Measurements from ENCODE around the gene SENP7.

SENP7 gene

DNA sequence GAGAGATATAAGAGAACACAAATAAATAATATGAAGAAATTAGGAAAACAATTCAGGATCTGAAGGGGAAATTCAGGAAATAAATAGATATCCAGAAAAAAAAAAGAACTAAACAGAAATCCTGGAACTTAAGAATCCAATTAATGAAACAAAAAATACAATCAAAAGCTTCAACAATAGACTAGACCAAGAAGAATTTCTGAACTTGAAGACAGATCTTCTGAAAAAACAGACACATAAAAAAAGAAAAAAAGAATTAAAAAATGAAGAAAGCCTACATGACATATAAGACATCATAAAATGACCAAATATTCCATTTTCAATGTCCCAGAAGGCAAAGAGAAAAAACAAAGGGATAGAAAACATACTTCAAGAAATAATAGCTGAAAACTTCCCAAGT, 124.3 kb downstream of the SENP7 start:
- no peaks in the 10 kb centered on the region for H3K27me3 ChIP-seq (ENCODE audit: control insufficient read depth, low read length)
- no peaks in the 10 kb centered on the region for H4K20me1 ChIP-seq (ENCODE audit: control insufficient read depth, insufficient read depth, low read depth, low read length)
- H3K4me2 ChIP-seq (ENCODE audit: low read length) = no peak overlapping the region

DNA sequence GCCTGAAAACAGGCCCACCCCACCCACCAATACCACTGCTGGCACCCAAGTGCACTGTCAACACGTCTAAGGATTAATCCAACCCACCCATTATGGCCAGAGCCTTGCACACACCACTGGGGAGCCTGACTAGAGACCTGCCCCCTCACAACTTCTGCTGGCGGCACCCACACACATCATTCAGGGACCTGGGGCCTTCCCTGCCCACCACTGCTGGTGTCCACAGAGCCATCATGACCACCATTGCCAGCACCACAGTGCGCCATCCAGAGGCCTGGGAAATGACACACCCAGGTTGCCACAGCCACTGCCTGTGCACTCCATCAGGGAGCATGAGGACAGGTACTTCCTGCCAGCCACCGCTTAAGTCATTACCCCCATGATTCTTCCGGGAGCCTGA, 125.7 kb downstream of the SENP7 start:
- Histone ChIP-seq H3K27me3 (ENCODE audit: control insufficient read depth, low read length) (no peaks in the 10 kb centered on the region), H3K27ac (ENCODE audit: low read depth, low read length) (no peak overlapping the region), H4K20me1 (ENCODE audit: control insufficient read depth, insufficient read depth, low read depth, low read length) (no peaks in the 10 kb centered on the region), H3K4me2 (ENCODE audit: low read length) (no peak overlapping the region), H3K9me3 (ENCODE audit: control insufficient read depth, insufficient read depth, low read length) (no peaks in the 10 kb centered on the region; the same call in 1 of the 2 replicates), H3F3A (ENCODE audit: control insufficient read depth, insufficient read depth) (no peaks in the 10 kb centered on the region), H3K4me3 (ENCODE audit: low read length) (no peak overlapping the region), H3K79me2 (ENCODE audit: control insufficient read depth, low read length) (peaks cover 2% of the 10 kb centered on the region; the same call in 1 of the 2 replicates), H3K4me1 (ENCODE audit: control insufficient read depth, low read length) (no peaks in the 10 kb centered on the region), H3K9me2 (replicated peaks; ENCODE audit: control insufficient read depth, low read length) (no peaks in the 10 kb centered on the region), H3K36me3 (ENCODE audit: control insufficient read depth, low read length) (no peaks in the 10 kb centered on the region)
- no peak for TF ChIP-seq EZH2phosphoT487 (IDR thresholded peaks at IDR 0.05; ENCODE audit: borderline replicate concordance, low read length)
- TF ChIP-seq, protein P1, sequence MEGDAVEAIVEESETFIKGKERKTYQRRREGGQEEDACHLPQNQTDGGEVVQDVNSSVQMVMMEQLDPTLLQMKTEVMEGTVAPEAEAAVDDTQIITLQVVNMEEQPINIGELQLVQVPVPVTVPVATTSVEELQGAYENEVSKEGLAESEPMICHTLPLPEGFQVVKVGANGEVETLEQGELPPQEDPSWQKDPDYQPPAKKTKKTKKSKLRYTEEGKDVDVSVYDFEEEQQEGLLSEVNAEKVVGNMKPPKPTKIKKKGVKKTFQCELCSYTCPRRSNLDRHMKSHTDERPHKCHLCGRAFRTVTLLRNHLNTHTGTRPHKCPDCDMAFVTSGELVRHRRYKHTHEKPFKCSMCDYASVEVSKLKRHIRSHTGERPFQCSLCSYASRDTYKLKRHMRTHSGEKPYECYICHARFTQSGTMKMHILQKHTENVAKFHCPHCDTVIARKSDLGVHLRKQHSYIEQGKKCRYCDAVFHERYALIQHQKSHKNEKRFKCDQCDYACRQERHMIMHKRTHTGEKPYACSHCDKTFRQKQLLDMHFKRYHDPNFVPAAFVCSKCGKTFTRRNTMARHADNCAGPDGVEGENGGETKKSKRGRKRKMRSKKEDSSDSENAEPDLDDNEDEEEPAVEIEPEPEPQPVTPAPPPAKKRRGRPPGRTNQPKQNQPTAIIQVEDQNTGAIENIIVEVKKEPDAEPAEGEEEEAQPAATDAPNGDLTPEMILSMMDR (IDR thresholded peaks at IDR 0.05; ENCODE audit: low read depth, low read length, poor library complexity, severe bottlenecking) = no peak

More for the DNA sequence above, 124.3 kb downstream of the SENP7 start:
- no peak overlapping the region for H3K27ac ChIP-seq (ENCODE audit: low read depth, low read length)
- TF ChIP-seq EZH2phosphoT487 (IDR thresholded peaks at IDR 0.05; ENCODE audit: borderline replicate concordance, low read length) = no peak
- TF ChIP-seq, protein P1 (IDR thresholded peaks at IDR 0.05; ENCODE audit: low read depth, low read length, poor library complexity, severe bottlenecking) = no peak
- no peaks in the 10 kb centered on the region for H3F3A ChIP-seq (ENCODE audit: control insufficient read depth, insufficient read depth)
- H3K9me2 ChIP-seq (replicated peaks; ENCODE audit: control insufficient read depth, low read length) = no peaks in the 10 kb centered on the region
- peaks cover 2% of the 10 kb centered on the region; the same call in 1 of the 2 replicates for H3K79me2 ChIP-seq (ENCODE audit: control insufficient read depth, low read length)
- H3K4me1 ChIP-seq (ENCODE audit: control insufficient read depth, low read length) = no peaks in the 10 kb centered on the region
- H3K4me3 ChIP-seq (ENCODE audit: low read length) = no peak overlapping the region
- no peaks in the 10 kb centered on the region for H3K36me3 ChIP-seq (ENCODE audit: control insufficient read depth, low read length)
- H3K9me3 ChIP-seq (ENCODE audit: control insufficient read depth, insufficient read depth, low read length) = no peaks in the 10 kb centered on the region; the same call in 1 of the 2 replicates

DNA sequence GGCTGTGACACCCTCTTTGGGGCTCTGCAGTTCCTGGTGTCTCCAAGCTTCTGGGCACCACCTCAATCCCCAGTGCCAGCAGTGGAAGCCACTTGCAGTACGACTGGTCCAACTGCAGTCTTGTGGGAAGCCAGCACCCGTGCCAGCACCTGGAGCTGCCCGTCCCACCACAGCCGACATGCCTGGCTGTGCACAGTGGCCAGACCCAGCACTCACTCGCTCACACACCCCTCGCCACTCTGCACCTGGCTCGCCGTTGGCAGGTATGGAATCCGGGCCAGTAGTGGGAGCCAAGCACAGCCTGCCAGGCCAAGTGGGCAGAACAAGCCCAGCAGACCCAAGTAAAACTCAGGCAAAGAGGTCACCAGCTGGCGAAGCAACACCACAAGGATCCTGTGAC, 128.6 kb downstream of the SENP7 start:
- Histone ChIP-seq H3K79me2 (ENCODE audit: control insufficient read depth, low read length) (peaks cover 2% of the 10 kb centered on the region; the same call in 1 of the 2 replicates), H4K20me1 (ENCODE audit: control insufficient read depth, insufficient read depth, low read depth, low read length) (no peaks in the 10 kb centered on the region), H3F3A (ENCODE audit: control insufficient read depth, insufficient read depth) (no peaks in the 10 kb centered on the region), H3K36me3 (ENCODE audit: control insufficient read depth, low read length) (no peaks in the 10 kb centered on the region), H3K4me3 (ENCODE audit: low read length) (no peak overlapping the region), H3K9me3 (ENCODE audit: control insufficient read depth, insufficient read depth, low read length) (no peaks in the 10 kb centered on the region; the same call in 1 of the 2 replicates), H3K4me1 (ENCODE audit: control insufficient read depth, low read length) (peaks cover 5% of the 10 kb centered on the region), H3K4me2 (ENCODE audit: low read length) (no peak overlapping the region), H3K9me2 (replicated peaks; ENCODE audit: control insufficient read depth, low read length) (no peaks in the 10 kb centered on the region), H3K27ac (ENCODE audit: low read depth, low read length) (no peak overlapping the region), H3K27me3 (ENCODE audit: control insufficient read depth, low read length) (no peaks in the 10 kb centered on the region)
- TF ChIP-seq, protein P1 (IDR thresholded peaks at IDR 0.05; ENCODE audit: low read depth, low read length, poor library complexity, severe bottlenecking) = no peak
- TF ChIP-seq EZH2phosphoT487 (IDR thresholded peaks at IDR 0.05; ENCODE audit: borderline replicate concordance, low read length) = no peak
